Activated T-helper 1 cell treated with Interleukin-2 at 50 U/mL for 16 hours (primary cell): Measurements from ENCODE around the gene DGUOK.
A peak's percentile ranks its signal among the peaks of the same experiment; 100 is the strongest.
"Not testable (repeated sequence)": the region's sequence is repeated elsewhere in the genome, so short reads cannot be mapped to it uniquely, and the experiment has no call there.

ENCODE experiments used
- DNase-seq: peaks from one replicate; pipeline ENCODE4 v3.0.0-alpha.2; 2020; ENCODE audit warnings: low read depth

Gene DGUOK

DNA sequence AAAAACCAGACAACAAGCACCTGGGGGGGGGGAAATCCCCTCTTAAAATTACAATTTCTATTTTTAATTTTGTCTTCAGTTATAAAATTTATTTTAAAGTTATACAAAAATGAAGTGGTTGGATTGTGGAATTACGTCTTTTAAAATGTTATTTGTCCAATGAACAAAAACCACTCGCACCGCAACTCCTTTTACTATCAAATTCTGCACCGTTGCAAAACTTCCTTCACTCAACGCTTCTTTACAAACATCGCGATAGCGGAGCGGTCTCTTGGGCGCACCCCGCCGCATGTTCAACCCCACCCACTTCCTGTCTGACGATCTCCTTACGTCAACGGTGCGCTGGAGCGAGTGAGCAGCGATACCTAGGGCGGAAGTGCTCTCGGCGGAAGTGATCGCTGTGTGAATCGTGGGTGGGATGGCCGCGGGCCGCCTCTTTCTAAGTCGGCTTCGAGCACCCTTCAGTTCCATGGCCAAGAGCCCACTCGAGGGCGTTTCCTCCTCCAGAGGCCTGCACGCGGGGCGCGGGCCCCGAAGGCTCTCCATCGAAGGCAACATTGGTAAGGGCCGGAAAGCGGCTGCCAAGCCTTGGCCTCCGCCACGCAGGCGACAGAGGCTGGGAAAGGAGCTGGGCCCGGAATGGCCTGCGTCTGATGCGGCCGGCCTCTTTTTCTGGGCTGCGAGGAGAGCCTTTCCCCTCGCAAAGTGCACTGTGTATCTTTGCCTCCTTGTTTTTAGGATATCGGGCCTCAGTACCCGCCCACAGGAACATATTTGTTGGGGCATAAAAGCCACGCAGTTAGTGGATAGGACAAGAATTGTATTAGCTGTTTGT, at the start of gene DGUOK:
TSS of gene DGUOK (plus strand) at position 388 of the 835 bp plus-strand sequence. CDS start at position 419, 31 bp downstream.
- peak; percentile 92 for DNase-seq

DNA sequence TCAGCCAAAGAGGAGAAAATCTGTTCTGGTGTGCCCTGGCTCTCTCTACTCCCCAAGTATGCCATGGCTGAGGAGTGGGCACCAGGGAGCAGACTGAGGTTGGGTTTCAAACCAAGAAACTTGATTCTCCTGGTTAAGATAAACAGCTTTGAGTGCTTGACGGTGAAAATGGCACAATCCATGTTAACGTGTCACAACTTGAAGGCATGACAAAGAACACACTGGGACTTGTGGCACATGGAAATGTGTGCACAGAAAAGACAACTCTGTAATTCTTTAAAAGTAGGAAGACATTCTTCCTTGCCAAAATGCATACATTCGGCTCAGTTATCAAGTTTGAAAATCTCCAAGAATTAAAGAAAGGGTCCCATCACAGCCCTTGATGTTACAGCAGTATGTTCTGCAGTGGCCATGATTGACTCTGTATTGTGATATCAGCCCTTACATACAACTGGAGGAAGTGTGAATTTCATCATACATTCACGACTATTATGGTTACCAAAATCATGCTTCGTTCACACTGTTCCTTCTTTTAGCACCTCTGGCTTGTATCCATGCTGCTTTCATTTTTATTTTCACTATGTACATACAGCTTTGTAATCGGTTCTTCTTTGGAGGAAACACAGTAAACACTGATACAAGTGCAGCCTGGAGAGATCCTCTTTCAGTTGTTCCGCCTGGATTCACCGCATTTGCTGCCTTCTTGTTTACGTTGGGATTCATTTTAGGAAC, 49.4 kb upstream of the DGUOK start:
- DNase-seq: no peak

DNA sequence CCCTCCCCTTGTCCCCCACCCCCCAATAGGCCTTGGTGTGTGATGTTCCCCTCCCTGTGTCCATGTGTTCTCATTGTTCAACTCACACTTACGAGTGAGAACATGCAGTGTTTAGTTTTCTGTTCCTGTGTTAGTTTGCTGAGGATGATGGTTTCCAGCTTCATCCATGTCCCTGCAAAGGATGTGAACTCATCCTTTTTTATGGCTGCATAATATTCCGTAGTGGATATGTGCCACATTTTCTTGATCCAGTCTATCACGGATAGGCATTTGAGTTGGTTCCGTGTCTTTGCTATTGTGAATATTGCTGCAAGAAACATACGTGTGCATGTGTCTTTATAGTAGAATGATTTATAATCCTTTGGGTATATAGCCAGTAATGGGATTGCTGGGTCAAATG, 48.7 kb upstream of the DGUOK start:
- not testable (repeated sequence) for DNase-seq

DNA sequence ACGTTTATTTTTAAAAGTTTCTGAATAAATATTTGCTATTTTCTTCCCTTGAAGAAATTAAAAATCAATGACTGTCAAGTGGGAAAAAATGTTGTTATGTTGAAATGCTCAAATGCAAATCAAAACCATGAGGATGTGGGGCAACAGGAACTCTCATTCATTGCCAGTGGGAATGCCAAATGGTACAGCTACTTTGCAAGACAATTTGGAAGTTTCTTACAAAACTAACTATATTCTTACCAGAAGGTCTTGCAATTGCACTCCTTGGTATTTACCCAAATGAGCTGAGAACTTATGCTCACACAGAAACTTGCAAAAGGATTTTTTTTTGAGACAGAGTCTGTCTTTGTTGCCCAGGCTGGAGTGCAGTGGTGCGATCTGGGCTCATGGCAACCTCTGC, 41.3 kb upstream of the DGUOK start:
- DNase-seq: no peak

DNA sequence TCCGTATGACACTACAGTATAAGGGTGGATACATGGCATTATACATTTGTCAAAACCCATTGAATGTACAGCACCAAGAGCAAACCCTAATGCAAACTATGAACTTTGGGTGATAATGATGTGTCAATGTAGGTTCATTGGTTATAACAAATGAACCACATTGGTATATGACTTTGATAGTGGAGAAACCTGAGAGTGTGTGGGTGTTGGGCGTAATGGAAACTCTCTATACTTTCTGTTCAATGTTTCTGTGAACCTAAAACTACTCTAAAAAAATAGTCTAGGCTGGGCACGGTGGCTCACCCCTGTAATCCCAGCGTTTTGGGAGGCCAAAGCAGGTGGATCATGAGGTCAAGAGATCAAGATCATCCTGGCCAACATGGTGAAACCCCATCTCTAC, 40.3 kb upstream of the DGUOK start:
- DNase-seq: no peak

DNA sequence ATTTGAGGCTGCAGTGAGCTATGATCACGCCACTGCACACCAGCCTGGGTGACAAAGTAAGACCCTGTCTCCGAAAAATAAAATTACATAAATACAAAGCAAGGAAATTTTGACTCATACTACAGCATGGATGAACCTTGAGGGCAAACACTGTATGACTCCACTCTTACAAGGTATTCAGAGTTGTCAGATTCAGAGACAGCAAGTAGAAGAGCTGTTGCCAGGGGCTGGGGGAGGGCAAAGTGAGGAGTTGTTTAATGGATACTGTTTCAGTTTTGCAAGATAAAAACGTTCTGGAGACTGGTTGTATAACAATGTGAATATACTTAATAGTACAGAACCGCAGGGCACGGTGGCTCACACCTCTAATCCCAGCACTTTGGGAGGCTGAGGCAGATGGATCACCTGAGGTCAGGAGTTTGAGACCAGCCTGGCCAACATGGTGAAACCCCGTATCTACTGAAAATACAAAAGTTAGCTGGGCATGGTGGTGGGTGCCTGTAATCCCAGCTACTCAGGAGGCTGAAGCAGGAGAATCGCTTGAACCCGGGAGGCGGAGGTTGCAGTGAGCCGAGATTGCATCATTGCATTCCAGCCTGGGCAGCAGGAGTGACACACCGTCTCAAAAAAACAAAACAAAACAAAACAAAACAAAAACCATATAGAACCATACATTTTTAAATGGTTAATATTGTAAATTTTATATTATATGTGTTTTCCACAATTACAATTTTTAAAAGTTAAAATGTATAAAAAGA, 38.9 kb upstream of the DGUOK start:
- DNase-seq: not testable (repeated sequence)

DNA sequence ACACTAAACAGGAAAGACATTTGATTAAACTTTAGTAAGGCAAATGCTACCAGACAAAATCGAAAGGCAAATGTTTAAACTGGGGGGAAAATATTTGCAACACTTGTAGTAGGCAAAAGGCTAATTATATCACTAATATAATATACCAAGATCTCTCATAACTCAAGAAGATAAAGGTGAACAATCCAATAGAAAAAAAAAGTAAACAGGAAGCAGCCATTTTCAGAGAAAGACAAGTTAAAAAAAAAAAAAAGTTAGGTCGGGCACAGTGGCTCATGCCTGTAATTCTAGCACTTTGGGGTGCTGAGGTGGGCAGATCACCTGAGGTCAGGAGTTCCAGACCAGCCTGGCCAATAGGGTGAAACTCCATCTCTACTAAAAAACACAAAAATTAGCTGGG, 38.3 kb upstream of the DGUOK start:
- no peak for DNase-seq

DNA sequence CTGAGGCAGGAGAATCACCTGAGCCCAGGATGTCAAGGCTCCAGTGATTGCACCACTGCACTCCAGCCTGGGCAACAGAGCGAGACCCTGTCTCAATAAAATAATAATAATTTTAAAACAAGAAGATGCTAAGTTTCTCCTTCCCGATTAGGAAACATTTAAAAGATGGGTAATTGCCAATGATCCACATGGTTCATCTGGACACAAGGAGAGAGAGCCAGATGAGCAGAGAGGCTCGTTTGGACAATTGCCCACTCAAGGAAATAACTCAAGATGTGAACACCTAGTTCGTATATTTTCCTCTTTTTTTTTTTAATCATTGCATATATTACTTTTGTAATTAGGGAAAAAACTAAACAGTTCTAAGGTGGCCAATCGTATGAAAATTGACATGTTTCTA, 37.5 kb upstream of the DGUOK start:
- no peak for DNase-seq

DNA sequence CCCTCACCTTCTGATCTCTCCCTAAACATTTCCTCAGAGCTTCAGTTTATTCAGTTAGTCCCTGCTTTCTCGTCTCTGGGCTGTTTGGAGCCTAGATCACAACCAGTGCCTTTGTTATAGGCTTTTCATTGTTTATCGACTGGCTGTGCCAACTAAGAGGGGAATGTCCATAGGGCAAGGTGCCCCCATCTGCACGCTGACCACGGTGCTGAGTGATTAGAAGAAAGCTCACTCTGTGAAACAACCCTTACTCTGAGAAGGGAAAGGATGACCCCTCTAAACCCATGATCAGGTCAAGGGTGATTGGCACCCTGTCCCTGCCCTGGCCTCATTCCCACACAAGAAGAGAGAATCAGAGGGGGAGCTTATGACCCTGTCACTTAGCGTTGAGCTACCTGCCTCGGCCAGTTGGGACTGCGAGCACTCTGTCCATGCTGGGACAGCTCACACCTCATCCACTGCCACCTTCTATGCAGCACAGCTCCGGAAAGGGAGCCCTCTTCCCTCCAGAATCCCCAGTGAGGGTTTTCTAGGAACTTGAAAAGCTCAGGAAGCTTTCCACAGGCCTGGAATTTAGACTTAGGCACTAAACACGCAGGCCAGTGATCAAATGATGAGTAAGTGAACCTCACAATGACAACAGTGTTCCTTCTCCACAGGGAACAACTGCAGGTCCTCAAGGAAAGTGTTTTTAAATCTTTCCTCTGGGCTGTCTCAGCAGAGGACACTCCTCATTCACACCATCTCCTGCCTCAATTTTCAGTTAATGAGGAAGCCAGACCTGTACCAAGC, 36.2 kb upstream of the DGUOK start:
- no peak for DNase-seq

DNA sequence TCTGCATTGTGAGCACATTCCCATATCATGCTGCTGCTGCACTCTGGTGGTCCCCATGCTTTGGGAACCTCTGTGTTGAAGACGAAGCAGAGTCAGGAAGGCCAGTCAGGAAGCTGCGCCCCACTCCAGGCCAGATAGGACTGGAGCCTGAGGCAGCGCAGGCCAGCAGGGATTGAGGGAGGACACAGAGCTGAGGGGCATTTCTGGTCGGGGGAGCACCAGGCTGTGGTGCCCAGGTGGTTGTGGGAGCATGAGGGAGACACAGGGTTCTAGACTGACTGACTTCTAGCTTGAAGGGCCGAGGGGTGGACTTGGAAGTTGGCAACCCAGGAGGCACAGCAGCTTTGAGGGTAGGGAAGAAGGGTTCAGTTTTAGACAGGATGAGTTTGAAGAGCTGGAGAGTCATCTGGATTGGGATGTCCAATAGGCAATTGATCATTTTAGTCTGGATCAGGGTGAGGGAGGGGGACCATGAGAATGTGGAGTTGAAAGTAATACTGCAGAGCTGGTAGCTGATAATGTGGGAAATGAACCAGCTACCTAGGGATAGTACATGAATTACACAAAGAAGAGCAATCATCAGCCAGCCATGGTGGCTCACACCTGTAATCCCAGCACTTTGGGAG, 35.3 kb upstream of the DGUOK start:
- no peak for DNase-seq

DNA sequence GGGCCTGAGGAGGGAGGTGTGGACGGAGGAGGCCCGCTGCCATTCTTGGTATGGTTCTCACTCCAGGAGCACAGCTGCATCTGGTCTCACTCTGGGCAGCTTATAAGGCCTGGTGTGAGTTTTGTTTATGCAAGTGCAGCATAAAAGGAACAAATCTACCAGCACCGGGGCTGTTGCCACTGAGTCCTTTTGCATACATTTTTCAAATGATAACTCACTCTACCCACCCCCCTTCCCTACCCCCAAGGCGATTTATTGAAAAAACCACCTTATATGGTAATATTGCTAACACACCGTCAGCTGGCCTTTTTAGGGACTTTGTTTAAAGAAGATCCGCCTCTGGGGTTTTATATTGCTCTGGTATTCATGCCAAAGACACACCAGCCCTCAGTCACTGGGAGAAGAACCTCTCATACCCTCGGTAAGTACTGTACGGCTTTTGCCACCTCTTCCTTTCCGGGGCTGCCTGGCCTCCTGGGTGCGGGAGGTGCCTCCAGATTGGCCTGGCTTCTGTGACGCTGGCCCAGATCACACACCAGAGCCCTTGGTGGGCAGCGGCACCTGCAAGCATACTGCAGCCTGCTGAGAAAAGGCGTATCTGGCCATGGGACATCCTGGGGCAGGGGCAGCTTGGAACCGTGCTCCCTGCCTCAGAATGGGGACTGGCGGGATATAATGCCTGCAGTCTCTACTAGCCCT, 33.9 kb upstream of the DGUOK start, which contains the start of gene ACTG2:
TSS of gene ACTG2 (plus strand) at position 378 of the 699 bp plus-strand sequence. CDS start 8,304 bp downstream, outside the sequence.
- no peak for DNase-seq

DNA sequence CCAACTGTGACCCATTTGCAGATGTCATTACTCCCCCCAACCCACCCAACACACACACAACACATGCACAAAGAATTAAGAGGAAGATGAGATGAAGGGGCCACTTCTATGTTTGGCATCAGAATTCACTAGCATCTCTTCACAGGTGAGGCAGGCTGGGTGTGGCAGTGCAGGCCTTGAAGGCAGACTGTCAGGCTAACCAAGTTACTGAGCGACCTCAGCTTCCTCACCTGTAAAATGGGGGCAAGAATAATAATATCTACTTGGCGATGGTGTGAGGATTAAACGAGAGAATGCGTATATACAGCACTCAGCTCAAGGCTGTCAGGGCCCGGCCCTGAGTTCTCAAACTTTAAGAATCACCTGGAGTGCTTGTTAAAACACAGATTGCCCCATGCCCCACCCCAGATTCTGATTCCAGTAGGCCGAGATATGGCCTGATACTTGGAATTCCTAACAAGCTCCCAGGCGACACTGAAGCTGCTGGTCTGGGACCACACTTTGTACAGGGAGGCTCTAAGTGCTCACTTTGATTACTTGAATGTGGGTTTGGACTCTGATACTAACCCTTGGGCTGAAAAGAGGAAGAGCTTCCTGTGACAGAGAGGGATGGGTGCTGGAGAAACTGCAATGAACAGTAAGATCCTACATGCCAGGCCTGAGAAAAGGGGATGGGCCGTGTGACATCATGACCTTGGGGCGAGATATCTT, 32.8 kb upstream of the DGUOK start:
- no peak for DNase-seq

DNA sequence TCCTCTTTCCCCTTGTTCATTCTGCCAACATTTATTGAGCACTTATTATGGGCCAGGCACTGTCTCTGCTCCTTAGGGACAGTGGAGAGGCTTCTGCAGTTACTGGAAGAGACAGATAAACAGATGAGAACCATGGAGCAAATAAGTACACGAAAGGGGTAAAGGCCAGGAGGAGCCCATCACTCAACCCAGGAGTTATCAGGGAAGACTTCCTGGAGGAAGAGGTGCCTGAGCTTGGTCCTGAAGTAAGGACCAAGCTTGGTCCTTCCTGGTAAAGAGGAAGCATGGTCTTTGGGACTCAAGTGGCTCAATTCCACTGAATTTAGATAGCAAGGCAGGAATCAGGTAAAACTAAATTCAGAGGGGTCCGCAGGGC, 32.2 kb upstream of the DGUOK start:
- DNase-seq: no peak

DNA sequence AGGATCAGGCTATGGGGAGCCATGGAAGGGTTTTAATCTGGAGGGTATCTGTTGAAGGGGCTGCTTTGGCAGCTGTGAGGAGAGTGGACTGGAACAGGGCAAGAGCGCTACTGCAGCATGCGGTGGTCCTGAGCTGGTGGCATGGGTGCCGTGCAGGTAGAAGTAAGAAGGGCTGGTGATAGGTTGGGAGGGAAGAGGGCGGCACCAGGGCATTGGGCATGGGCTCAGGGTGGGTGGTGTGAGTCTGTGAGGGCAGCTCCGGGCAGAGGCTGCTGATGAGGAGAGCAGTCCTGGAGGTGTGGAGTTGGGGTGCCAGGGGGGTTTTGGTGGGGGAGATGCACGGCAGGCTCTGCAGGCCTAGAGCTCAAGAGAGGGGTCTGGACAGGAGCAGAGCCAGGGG, 31.8 kb upstream of the DGUOK start:
- DNase-seq: no peak

DNA sequence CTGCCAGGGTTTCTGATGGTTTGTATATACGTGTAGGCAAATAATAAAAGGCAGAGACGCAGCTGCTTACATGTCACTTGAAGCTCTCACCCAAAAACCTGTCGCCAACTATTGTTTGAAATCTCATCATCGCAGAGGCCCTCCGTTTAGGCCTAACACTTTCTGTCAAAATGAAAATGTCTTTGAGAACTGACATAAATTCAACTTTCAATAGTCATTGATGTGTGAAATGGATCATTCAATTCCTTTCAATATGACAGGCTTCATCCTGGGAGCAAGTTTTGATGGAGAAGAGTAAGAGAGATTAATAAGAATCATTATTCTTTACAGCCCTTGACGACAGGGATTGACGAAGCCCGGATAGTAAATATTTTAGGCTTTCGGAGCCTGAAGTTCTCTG, 31.2 kb upstream of the DGUOK start:
- DNase-seq: no peak

DNA sequence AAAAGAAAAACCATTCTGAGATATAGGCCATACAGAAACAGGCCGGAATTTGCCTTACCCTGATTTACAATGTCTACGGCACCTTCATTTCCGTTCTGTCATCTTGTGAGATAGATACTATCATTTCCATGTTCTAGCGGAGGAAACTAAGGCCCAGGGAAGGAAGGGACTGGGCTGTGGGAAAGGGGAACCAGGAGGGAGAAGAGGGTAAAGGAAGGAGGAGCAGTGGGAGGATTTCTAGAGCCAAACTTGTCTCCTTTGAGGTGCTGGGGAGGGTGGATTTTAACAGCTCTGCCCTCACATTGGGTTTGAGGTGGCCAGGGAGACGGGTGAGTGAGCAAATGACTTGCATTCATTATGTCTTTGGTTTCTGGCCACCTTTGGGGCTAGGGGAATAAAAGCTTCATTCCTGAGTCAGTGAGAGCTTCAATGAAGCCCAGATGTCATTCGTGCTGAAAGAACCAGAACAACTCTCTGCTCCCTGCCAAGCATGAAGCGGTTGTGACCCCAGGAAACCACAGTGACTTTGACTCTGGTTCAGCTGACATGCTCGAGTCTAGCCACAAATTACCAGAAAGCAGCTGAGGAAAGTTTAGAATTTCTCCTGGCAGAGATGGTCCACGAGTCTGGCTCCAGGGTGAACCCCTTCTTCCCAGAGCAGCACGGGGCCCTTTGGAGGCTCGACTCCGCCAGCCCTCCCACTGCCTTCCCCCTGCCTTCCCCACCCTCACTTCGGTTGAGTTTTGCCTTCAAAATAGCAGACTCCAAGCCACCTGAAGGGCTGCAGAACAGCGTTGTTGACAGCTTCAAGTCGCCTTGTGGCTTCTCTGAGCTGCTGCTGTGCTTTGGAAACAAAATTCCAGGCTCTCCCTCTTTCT, 30.1 kb upstream of the DGUOK start:
- no peak for DNase-seq

DNA sequence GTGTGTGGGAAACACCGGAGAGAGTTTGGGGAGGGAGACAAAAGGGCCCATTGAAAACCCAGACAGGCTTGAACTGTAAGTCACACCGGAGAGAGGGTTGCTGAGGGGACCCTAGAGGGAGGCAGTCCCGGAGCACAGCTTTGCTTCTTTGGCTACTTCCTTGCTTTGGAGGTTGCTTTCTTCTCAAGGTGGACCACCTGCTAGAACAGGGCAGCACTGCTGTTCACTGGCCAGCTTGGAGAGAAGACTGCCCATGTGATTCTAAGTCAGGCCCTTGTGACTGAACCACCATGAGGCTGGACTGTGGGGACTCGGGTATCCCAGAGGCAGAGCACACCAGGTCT, 29.5 kb upstream of the DGUOK start:
- DNase-seq: no peak

DNA sequence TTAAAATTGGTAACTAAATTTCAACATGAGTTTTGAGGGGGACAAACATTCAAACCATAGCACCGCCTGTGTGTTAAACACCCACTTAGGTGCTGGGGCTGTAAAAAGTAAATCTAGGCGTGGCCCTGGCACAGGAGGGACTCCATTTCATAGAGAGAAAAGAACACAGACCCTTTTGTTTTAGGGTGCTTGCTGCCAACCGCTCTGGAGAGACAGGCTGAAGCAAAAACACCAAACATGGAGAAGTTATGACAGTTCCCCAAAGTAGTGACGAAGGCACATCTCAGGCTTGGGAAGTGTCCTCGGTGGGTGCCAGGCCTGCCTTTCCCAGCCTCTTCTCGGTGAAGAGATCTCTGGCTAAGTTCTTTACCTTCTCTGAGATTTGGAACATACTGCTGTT, 28.7 kb upstream of the DGUOK start:
- no peak for DNase-seq

DNA sequence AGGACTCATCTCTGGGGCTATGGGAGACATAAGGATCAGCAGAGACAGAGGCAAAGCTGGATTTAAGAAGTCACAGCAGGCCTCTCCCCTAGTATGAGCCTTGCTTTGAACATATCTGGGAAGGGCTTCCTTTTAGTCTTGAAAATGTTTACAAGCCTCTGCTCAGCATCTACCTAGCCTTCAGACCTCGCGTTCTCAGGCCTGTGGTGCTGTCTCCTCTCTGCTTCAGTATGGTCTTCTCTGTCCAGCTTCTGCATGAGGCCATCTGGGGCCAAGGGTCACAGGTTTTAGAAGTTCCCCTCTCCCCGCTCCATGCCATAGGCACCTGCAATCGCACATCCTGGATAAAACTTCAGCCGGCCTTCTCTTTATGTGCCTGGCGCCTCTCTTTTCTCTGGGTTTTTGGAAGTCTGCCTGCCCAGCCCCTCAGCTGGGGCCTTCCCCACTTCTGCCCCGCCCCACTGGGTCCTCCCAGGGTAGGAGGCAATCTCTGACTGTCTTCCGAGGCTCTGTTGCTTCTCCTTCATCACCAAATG, 26.8 kb upstream of the DGUOK start:
- DNase-seq: no peak
